DMS53 treated with DMSO at 0.1 percent for 48 hours (cell line): ENCODE results near the gene PGS1.

Source experiments
- DNase-seq: peaks from one replicate; lab custom pipeline; 2025; ENCODE audit not compliant: unreplicated experiment; lab: John Stamatoyannopoulos, UW

The PGS1 gene

DNA sequence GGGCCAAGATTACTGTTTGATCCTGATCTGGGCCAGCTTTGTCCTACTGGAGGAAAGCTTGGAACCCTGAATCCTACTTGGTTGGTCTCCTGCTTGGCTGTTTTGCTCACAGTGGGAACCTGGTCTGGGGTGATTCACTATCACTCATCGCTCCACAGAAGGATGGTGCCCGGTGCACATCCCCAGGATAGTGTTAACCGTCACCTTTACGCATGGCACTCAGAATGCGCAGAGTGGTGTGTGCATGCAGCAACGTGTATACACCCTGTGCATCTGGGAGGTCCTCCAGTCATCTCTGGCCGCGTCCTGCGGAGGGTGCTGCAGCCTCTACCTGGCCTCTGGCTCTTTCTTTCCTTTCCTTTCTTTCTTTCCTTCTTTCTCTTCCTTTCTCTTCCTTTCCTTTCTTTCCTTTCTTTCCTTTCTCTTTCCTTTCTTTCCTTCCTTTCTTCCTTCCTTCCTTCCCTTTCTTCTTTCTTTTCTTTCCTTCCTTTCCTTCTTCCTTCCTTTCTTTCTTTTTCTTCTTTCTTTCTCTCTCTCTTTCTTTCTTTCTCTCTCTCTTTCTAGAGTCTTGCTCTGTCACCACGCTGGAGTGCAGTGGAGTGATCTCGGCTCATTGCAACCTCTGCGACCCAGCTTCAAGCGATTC lies 31.7 kb upstream of the PGS1 start:
- no peak for DNase-seq

DNA sequence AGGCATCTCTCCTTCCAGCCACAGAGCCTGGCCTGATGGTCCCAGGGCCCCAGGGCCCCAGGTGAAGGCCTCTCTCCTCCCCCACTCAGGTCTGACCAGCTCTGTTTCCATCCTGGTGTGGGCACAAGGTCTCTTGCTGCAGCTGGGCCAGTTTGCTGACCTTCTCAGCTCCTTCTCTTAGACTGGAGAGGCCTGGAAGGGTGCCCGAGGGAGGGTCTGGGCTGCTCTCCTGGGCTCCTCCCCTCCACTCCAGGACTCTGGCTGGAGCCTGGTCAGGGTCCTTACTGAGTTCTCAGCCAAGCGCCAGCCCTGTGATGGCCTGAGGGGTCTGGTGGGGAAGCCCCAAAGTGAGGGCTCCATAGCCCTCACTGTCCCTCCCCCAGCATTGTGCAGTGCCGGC lies 31.0 kb upstream of the PGS1 start:
- no peak for DNase-seq

DNA sequence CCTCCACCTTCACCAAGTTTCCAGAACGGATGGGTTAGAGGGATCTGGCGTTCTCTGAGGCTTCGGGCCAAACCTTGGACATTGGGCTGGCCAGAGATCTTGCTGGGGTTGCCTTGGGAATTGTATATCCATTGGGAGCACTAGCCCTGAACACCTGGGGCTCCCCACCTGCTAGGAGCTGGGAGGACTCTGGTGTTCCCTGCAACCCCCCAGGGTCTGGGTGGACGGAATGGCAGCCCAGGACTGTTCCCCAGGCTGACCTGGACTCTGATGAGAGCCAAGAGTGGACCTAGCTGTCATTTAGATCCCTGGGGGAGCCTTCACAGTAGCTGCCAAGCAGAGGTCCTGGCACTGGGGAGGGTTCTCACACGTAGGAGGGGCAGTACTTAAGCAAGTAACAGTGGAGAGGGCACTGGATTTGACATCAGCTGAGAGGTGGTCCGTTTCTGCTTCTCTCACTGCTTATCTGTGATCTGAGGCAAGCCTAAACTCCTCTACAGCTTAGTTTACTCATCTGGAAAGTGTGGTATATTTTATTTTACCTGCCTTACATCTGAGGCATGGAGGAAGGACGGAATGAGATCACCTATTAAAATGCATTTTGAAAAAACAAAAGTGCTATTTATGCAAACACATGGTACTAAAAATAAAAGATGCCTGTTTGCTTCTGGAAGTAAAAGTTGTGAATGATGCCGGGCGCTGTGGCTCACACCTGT lies 30.2 kb upstream of the PGS1 start:
- DNase-seq: no peak

DNA sequence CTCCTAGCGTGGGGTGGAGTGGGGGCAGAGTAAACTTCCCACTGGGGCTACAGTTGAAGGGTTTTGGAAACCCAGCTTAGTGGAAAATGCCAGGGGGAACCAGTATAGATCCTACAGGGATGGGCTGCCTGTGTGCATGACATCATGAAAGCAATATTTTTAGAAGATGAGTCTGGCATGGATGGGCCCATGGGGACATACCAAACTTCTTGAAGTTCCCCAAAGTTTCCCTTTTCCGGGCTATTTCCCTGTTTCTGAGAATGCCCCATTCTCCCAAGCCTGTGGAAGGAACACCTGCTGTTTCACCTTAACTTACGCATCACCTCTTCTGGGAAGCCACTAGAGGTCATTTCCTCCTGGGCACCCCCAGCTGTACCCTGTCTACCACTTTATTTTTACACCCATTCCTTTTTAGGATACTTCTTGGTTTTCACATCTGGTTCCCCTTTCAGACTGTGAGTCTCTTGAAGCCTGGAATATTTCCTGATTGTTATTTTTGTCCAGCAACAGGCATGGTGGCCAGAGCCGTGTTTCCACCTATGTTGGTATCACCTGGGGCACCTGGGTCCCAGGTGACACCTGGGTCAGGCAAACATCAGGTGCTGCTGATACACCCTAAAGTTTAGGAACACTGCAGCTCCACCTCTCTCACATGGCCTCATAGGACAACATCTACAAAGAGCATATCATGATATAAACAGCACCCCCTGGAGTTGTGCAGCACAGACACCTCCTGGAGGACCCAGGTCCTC lies 28.4 kb upstream of the PGS1 start:
- DNase-seq: no peak

DNA sequence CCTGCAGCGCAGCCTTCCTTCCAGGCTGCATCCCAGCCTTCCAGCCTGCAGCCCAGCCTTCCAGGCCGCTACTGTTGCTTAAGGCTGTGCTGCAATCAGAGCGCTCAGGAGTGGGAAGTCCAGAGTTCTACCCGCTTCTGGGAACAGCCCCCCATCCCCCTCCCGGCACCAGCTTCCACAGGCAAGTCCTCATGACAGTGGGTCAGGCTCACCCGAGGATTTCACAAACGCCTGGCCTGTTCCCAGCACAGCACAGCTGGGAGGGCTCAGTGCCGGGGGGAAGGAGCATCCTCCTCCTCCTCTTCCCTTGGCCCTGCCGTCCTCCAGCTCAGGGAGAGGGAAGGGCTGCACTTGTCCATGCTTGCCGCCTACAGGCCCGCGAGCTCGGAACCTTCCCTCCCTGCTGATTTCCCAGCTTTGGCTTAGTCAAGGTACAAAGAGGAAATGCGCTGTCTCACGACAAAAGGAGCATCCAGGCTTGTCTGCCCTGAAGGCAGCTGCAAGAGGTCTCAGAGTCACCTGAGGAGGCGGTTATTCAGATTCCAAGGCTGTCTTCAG lies 26.9 kb upstream of the PGS1 start:
- no peak for DNase-seq

DNA sequence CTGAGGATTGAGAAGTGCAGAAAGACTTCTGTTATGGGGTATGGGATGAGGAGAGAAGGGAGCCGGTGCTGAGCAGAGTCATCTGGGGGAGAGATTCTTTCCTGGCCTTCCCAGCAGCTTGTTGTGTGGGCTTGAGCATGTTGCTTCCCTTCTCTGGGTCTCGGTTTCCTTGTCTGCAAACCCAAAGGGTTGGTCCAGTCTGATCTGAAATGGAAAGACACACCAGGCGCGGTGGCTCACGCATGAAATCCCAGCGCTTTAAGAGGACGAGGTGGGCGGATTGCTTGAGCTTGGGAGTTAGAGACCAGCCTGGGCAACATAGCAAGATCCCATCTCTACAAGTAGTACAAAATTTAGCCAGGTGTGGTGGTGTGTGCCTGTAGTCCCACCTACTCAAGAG lies 24.6 kb upstream of the PGS1 start:
- DNase-seq: no peak

DNA sequence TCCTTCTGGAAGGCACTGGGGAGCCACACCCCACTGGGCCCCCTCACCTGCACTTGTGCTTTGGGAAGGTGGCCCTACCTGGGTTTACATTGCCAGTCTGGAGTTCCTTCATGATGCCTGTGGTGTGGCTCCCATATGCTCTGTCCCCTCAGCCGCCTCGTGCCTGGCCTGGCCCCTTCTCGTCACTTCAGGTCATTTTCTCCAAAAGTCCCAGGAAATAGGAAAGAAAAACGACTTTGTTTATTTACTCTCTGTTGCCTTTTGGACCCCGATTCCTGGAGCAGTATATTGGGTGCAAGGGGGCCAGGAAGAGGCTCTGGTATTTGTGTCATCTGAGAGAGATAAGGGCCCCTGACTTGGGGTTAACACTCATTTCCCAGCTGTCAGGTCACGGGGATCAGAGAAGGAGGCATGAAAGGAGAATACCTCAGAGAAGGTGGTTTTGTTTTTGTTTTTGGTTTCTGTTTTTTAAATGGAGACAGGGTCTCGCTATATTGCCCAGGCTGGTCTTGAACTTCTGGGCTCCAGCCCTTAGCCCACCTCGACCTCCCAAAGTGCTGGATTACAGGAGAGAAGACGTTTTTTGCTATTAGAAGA lies 23.3 kb upstream of the PGS1 start:
- DNase-seq: no peak

DNA sequence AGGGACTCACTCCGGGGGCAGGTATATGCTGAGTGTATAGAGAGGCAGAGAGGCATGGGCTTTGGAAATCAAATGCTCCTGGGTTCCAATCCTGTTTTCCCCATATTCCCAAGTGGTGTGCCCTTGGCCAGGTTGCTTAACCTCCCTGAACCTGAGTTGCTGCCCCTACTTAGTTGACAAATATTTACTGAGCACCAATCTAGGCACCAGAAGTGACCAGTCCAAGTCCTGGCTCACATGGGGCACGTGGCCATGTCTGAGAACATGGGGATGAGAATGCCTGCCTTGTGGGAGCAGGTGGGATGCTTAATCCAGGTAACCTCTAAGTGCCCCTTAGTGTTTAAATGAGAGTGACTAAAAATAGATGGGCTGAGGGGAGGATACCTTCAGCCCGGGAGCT lies 22.7 kb upstream of the PGS1 start:
- no peak for DNase-seq

DNA sequence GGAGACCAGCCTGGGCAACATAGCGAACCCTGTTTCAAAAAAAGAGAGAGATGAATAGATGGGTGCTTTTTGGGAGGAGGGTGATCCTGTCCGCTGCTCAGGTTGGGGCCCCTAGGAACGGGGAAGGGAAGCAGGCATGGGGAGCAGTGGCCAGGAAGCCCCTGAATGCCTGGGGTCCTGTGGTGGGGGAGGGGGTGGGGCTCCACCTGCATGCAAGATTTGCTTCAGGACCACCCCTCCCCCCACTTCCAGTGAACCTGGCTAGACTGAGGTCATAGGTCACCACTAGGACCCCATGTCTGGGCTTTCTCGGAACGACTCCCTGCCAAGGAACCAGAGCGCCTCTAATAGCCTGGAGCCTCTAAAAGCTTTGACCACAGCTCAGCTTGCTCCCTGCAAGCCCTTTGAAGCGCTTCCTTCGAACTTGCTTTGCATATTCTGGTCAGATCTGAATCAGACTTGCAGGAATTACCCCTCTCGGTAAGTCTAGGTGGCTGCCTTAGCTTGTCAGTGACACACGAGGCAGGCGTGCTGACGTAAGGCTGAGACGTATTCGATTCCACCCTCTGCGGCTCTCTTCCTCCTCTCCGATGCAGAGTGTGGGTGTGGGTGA lies 22.2 kb upstream of the PGS1 start:
- no peak for DNase-seq

DNA sequence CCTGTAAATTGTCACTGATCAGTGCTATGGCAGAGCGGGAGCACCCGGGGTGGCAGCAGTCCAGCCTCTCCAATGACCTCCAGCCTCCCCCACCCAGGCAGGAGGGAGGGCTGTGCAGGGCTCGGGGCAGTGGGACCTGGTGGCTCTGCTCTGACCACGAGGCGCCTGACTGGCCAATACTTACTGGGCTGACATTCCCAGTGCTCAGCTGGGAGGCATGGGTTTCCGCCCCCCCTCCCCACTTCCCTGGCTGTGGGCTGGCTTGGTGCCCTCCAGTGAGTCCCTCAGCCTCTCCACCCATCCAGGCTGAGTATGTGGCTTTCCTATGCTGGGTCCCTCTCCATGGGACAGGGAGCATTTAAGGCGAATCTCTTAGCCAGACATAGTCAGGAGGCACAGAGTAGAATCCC lies 21.3 kb upstream of the PGS1 start:
- no peak for DNase-seq

DNA sequence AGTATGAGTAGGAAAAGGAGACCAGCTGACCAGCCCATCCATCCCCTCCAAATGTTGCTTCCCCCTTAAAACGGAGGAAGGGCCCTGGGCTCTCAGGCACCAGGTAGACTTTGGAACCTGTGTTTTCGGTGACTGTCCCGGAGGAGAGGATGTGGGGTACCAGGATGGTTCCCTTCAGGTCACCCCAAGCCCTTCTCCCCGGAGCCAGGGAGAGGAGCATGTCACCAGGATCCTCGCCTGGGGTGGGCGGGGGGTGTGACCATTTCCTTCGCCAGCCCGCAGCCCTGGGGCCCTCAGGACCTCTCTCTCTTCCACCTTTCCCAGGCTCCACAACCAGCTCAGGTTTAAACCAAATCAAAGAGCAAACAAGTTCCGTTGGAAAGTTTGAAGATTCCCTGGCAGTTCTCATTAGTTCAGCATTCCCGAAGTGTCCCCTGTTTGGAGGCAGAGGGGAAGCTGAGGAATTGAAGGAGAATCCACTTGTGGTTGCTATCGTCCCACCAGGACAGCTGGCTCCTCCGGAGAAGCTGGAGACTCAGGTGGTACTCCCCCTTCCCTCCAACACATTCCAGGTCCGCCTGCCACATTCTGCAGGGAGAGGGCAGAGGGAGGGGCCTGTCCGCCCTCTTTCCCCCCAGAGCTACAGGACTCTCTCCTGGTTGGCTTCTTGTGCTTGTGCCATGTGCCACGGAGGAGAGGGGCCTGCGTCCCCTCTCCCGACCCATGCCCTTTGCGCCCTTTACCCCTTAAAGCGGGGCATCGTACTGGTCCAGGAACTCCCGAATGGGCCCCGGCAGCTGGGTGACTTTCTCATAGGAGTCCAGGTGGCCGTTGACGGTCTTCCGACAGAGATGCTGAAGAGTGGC lies 20.5 kb upstream of the PGS1 start:
- DNase-seq: no peak

DNA sequence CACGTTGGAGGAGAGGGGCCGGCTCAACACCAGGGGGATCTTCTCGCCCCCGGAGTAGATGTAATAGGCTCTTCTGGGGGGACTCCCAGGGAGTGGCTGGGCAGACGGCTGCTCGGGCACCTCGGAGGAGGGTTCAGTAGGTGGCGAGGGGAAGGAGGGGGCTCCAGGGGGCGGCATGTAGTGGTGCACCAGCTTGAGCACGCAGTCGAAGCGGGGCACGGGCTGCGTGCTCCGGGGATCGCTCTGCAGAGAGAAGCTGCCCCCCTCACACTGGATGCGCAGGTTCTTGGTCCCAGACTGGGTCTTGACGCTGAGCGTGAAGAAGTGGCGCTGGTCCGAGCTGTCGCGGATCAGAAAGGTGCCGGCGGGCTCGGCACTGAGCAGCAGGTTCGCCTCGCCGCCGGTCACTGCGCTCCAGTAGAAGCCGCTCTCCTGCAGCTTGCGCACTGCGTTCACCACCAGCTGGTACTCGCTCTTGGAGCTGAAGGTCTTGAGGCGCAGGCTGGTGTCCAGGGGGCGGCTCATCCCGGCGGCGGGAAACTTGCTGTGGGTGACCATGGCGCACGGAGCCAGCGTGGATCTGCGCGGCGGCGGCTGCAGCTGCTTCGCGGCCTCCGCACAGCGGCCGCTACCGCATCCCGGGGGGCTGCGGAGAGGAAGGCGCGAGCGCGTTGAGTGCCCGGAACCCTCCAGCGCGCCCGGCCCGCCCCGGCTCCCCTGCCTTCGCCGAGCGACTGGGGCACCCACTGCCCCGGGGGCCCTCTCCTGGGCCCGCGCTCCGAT lies 19.7 kb upstream of the PGS1 start:
- no peak for DNase-seq

DNA sequence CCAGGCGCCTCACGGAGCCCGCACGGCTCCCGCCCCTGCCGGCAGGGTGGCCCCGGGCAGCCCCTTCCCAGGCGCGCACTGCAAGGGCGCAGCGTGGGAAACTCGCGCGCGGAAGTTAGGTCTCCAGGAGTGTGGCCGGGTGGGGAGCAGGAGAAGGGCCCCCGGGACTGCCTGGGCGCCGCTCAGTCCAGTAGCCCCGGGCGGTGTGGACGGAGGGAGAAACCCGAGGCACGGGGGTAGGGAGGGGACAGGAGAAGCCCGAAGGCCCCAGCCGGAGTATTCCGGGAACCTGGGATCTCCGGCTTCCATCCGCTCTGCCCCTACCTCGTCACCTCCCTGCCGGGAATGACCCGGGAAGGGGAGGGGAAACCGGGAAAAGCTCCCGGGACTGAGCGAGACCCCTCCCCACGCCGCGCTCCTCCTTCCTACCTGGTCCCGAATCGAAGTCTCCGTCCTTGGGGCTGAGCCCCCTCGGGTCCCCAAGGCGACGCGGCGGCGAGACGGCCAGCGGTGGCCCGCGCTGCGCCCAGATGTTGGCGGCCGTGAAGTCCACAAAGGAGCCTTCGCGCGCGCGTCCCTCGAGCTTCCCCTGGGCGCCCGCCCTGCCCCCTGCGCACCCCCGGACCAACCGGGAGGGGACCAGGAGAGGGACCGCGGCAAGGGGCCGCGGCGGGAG lies 19.0 kb upstream of the PGS1 start:
- no peak for DNase-seq

DNA sequence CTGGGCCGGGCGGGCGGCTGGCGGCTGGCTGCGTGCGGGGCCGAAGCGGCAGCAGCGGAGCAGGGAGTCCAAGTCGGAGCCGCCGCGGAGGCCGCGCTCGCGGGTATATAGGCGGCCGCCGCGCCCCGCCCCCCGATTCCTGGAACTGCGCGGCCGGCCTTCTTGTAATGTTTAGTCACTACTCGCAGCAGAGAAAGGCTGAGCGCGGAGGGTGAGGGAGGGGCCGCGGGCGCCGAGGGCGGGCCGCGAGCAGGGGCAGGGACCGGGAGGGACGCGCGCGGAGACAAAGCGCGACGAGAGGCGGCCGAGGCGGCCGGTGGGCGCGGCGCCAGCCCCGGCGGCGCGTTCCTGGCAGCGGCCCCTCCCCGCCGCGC lies 18.5 kb upstream of the PGS1 start, which contains the start of gene SOCS3:
Gene SOCS3 (minus strand): TSS at position 81 of the 374 bp plus-strand sequence. CDS start 982 bp downstream, outside the sequence.
- DNase-seq: peak; percentile 88

DNA sequence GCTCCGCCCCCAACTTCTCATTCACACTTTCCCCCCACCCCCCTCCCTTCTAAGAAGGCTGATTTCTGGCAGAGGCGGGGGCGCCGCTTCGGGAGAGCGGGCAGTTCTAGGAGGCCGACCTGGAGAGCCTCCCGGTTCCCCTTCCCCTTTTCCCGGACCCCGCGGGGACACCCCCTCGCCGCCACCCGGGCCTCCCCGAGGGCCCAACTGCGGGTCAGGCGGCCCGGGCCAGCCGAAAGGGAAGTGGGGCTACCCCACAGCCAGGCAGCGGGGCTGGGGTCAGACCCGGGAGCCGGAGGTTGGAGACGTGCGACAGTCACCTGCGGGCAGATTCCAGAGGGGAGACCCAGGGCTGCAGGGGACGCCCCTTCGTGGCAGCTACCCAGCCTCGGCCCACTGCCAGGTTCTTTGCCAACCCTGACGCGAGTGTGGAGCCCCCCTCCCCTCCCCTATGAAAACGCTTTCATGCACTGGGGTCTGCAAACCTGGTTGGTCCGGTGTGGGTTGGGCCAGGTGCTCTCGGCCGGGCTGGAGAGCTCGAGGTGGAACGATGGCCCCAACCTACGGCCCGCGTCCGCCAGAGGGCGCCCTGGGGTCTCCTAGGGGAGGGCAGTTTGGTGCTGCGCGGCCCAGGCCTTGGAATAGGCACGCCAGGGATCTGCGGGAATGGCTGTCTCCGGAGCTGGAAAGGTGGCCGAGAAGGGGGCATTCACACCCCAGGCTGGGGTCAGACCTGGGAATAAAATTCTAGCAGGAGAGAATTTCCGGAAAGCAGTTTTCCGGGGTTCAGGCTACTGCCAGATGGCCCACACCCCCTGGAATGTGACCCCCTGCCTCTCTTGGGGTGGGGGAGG lies 17.9 kb upstream of the PGS1 start:
- peak; percentile 85 for DNase-seq

DNA sequence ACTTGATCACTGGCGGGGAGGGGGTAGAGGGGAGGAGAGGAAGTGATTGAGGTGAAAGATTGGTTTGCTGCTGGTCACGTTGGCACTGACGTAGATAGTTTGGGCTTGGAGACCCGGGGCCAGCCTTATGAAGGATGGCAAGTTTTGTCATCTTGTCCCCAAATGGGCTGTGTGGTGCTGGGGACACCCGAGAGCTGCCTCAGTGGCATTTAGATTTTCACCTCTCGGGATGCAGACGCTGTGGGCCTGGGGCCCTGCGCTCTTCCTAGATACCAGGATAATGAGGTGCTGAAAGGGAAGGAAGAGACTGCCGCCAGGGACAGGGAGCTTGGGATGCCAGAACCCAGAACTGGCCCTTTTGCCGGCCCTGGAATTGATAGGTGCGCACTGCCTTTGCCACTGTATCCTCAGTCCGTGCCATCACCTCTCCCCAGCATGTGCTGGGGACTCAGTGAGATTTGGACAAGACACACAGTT lies 17.2 kb upstream of the PGS1 start:
- no peak for DNase-seq

DNA sequence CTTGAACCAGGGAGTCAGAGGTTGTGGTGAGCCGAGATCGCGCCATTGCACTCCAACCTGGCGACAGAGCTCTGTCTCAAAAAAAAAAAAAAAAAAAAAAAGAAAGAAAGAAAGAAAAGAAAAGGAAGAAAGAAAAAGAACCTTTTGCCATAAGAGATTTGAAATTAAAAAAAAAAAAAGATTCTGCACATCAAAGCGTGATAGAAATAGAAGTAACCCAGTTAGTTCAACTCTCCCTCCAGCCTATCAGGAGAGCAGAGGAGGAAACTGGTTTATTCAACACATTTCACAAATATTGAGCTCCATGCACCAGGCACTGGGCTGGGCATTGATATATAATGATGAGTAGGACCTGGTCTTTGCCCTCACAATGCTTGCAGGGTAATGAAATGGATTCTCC lies 16.2 kb upstream of the PGS1 start:
- DNase-seq: no peak

DNA sequence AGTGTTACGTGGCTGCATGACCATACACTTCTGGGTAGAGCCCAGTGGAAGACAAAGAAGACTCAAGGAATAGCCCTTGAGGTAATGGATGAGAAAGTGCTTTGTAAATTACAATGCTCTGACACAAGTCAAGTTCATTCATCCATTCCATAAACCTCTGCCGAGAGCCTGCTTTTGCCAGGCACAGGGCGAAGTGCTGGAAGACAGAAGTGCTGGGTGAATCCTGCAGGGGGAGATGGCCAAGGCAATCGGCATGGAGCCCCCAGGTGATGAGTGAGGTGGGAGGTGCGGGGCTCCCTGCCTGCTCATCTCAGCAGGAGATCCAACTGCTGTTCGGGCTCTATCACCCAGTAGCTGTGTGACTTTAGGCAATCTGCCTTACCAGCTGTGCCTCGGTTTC lies 15.8 kb upstream of the PGS1 start:
- DNase-seq: no peak
